Fibroblast of the aortic adventitia (primary cell): Measurements from ENCODE around the gene MSANTD1. TPM values are rescaled to one million over a fixed set of nuclear protein-coding genes. Genes with fewer than 3 reads are reported as not detected.

Experiments used
- DNase-seq: peaks from one replicate; pipeline ENCODE4 v3.0.0-alpha.2; 2010; ENCODE audit warnings: low read depth
- H3K4me3 ChIP-seq: 2 replicates; pipeline ENCODE4 v1.5.1; 2011; ENCODE audit warnings: low read depth, mild to moderate bottlenecking, control low read depth, low read length, moderate library complexity
- total RNA-seq: library from RNA; depleted of rRNA; stranded (reverse); fragments of >200 nt; gene quantifications from 2 replicates; pipeline ENCODE4 v1.2.3, GENCODE V29; 2012; ENCODE audit warnings: low replicate concordance
- TF ChIP-seq, protein P1 (sequence below): IDR thresholded peaks from 2 replicates; pipeline ENCODE4 v1.5.1; 2011; ENCODE audit warnings: mild to moderate bottlenecking, low read length, control low read depth, inconsistent platforms; ENCODE audit not compliant: insufficient read depth

MSANTD1 gene
- total RNA-seq, 1 donor = 0.63 TPM

DNA sequence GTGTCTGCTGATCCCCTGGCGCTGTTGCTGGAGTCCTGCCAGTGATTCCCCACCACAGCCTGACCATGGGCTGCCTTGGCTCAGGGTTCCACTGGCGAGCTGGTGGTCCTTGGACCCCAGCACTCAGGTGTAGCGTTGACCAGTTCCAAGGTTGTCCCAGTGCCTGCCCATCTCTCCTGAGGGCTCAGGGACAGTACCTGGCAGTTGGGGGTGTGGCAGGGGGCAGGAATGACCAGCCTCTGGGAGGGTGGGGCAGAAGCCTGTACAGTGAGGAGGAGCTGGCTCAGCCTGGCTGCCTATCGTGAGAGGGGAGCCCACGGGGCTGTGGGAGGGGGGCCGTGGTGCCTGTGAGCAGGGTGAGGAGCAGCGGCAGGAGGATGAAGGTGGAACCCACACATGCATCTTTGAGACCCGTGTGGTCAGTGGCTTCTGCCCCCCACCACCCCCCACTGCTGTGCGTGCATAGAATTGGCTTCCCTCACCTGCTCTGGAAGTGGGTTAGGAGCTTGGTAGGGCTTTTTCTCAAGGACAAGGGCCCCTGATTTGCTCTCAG, 12.6 kb upstream of the MSANTD1 start:
- no peak overlapping the region for H3K4me3 ChIP-seq
- no peak for DNase-seq
- TF ChIP-seq, protein P1, sequence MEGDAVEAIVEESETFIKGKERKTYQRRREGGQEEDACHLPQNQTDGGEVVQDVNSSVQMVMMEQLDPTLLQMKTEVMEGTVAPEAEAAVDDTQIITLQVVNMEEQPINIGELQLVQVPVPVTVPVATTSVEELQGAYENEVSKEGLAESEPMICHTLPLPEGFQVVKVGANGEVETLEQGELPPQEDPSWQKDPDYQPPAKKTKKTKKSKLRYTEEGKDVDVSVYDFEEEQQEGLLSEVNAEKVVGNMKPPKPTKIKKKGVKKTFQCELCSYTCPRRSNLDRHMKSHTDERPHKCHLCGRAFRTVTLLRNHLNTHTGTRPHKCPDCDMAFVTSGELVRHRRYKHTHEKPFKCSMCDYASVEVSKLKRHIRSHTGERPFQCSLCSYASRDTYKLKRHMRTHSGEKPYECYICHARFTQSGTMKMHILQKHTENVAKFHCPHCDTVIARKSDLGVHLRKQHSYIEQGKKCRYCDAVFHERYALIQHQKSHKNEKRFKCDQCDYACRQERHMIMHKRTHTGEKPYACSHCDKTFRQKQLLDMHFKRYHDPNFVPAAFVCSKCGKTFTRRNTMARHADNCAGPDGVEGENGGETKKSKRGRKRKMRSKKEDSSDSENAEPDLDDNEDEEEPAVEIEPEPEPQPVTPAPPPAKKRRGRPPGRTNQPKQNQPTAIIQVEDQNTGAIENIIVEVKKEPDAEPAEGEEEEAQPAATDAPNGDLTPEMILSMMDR = no peak

DNA sequence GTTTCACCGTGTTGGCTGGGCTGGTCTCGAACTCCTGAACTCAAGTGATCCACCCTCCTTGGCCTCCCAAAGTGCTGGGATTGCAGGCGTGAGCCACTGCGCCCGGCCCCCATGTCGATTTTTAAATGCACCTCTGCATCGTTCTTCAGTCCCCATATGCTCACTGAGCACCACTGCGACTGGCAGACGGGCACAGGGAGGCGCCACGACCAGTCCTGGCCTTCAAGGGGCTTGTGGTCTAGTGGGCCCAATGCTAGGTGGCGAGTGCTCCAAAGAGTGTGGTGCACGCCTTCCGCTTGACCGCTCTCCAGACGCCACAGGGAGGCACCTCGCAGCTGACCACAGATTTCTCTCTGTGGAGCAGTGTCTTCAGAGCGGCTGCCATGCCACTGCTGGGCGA, 11.7 kb upstream of the MSANTD1 start:
- TF ChIP-seq, protein P1 = no peak
- DNase-seq = no peak
- H3K4me3 ChIP-seq = no peak overlapping the region

DNA sequence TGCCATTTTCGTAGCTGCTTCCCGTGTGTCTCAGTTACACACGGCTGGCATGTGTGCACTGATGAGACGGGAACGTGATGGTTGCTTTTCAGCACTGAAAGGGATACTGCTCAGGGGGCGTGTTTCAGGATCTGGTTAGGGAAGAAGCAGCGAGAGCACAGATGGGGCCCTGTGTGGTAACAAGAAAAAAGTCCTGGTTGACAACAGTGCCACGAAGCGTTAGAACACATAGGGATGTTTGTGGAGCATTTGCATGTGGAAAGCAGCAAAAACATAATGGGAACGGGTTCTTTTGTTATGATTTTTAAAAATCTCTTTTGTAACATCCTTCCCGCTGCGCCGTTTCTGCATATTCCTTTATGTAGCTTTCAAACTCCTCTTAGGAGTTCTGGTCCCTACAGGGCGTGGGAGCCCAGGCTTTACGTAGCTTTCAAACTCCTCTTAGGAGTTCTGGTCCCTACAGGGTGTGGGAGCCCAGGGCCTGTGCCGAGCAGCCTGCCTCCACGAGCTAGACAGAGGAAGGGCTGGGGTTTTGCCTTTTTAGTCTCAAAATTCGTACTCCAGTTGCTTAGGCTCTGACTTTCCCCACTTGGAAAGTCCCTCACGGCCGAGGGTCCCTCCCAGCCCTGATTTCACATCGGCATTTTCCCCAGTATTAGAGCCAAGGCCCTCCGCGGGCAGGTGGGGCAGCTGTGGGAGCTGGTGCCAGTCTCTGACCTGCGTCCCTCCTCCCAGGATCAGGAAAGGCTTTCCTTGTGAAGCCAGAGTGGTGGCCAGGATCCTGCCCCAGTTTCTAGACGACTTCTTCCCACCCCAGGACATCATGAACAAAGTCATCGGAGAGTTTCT, 11.0 kb upstream of the MSANTD1 start:
- no peak for DNase-seq
- TF ChIP-seq, protein P1 = no peak

DNA sequence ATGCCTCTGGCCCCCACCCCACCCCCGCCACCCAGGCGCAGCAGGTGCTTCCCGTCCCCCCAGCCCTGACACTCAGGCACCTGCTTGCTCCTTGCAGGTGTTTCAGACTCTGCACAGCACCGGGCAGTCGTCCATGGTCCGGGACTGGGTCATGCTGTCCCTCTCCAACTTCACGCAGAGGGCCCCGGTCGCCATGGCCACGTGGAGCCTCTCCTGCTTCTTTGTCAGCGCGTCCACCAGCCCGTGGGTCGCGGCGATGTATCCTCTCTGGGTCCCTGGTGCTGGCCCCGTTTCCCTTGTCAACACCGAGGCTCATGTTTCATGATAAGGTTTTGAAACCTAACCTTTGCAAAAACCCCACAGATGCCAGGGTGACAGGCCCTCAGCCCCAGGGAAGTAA, 10.2 kb upstream of the MSANTD1 start:
- H3K4me3 ChIP-seq = no peak overlapping the region
- TF ChIP-seq, protein P1 = no peak
- no peak for DNase-seq

More for the DNA sequence above, 11.0 kb upstream of the MSANTD1 start:
- H3K4me3 ChIP-seq = no peak overlapping the region

DNA sequence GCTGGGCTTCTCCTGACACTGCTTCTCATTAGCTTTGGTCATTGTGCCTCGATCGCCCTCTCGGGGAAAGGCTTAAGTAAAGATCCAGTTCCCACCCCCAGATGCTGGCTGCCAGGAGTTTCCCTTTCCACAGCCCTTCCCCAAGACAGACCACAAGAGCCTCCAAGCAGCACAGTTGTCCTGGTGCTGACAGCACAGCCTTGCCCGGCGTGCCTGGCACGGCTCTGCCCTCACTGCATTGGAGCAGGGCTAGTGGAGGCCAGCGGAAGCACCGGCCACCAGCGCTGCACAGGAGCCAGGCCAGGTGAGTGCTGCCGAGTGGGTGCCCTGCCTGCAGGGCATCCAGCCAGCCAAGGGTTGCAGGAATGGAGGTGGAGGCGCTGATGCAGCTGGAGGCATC, 9.7 kb upstream of the MSANTD1 start:
- no peak overlapping the region for H3K4me3 ChIP-seq
- TF ChIP-seq, protein P1 = no peak
- no peak for DNase-seq

DNA sequence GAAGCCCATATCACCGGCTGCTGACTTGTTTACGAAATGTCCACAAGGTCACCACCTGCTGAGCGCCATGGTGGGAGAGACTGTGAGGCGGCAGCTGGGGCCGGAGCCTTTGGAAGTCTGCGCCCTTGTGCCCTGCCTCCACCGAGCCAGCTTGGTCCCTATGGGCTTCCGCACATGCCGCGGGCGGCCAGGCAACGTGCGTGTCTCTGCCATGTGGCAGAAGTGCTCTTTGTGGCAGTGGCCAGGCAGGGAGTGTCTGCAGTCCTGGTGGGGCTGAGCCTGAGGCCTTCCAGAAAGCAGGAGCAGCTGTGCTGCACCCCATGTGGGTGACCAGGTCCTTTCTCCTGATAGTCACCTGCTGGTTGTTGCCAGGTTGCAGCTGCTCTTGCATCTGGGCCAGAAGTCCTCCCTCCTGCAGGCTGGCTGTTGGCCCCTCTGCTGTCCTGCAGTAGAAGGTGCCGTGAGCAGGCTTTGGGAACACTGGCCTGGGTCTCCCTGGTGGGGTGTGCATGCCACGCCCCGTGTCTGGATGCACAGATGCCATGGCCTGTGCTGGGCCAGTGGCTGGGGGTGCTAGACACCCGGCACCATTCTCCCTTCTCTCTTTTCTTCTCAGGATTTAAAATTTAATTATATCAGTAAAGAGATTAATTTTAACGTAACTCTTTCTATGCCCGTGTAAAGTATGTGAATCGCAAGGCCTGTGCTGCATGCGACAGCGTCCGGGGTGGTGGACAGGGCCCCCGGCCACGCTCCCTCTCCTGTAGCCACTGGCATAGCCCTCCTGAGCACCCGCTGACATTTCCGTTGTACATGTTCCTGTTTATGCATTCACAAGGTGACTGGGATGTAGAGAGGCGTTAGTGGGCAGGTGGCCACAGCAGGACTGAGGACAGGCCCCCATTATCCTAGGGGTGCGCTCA, 8.7 kb upstream of the MSANTD1 start:
- TF ChIP-seq, protein P1 = no peak
- no peak overlapping the region for H3K4me3 ChIP-seq
- no peak for DNase-seq
